Coronary artery (tissue), 2 donors: ENCODE results near the gene RITA1.

Experiments used
- DNase-seq: peaks from one replicate; pipeline ENCODE4 v3.0.0-alpha.2; 2017; ENCODE audit warnings: low spot score
- H3K27ac ChIP-seq, 2 donors: fragments of 200-600 bp; sonication (generic); one replicate each; pipeline ENCODE4 v1.5.1; 2016 to 2019
- H3K4me3 ChIP-seq: fragments of 200-600 bp; sonication (generic); 2 replicates; pipeline ENCODE4 v1.5.1; 2016; ENCODE audit warnings: mild to moderate bottlenecking, moderate library complexity
- CTCF ChIP-seq: fragments of 200-600 bp; sonication (generic); IDR thresholded peaks from one replicate; pipeline ENCODE4 v1.5.1; 2019; ENCODE audit warnings: antibody characterized with exemption

RITA1 gene

GRCh38 chr12:113146999-113147398, 38.5 kb upstream of the RITA1 start:
- no peak overlapping the region for H3K27ac ChIP-seq
- H3K4me3 ChIP-seq: no peak overlapping the region
- TF ChIP-seq CTCF: no peak
- no peak for DNase-seq

GRCh38 chr12:113149361-113150150, 36.0 kb upstream of the RITA1 start, which contains the start of gene CFAP73:
Gene CFAP73, plus strand, starts transcription at chr12:113149724. Its CDS starts 134 bp downstream, at chr12:113149858.
- H3K4me3 ChIP-seq: peak within 1 kb of the TSS; percentile 42
- no peak within 1 kb of the TSS for H3K27ac ChIP-seq
- no peak for DNase-seq
- no peak for TF ChIP-seq CTCF

- Histone ChIP-seq H3K27ac (no peak overlapping the region), H3K4me3 (no peak overlapping the region)
- DNase-seq: no peak
- no peak for TF ChIP-seq CTCF
These were observed 33.9 kb upstream of the RITA1 start for GRCh38 chr12:113151655-113152054.

GRCh38 chr12:113152196-113152834, 33.2 kb upstream of the RITA1 start:
- peak overlapping the region; percentile 61 for H3K4me3 ChIP-seq
- TF ChIP-seq CTCF: no peak
- DNase-seq: no peak
- H3K27ac ChIP-seq: no peak overlapping the region

- H3K27ac ChIP-seq: no peak overlapping the region
- TF ChIP-seq CTCF: peak; percentile 16
- H3K4me3 ChIP-seq: peak overlapping the region; percentile 61
- no peak for DNase-seq
These were observed 32.4 kb upstream of the RITA1 start for GRCh38 chr12:113152835-113153814.

- H3K27ac ChIP-seq: no peak overlapping the region
- DNase-seq: no peak
These were observed 31.1 kb upstream of the RITA1 start for GRCh38 chr12:113154351-113154973.

More at GRCh38 chr12:113154351-113154973, 31.1 kb upstream of the RITA1 start:
- TF ChIP-seq CTCF: no peak
- H3K4me3 ChIP-seq: peak overlapping the region; percentile 23
